ENCODE results near the gene PLTP.

PLTP gene, protein sequence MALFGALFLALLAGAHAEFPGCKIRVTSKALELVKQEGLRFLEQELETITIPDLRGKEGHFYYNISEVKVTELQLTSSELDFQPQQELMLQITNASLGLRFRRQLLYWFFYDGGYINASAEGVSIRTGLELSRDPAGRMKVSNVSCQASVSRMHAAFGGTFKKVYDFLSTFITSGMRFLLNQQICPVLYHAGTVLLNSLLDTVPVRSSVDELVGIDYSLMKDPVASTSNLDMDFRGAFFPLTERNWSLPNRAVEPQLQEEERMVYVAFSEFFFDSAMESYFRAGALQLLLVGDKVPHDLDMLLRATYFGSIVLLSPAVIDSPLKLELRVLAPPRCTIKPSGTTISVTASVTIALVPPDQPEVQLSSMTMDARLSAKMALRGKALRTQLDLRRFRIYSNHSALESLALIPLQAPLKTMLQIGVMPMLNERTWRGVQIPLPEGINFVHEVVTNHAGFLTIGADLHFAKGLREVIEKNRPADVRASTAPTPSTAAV

DNA sequence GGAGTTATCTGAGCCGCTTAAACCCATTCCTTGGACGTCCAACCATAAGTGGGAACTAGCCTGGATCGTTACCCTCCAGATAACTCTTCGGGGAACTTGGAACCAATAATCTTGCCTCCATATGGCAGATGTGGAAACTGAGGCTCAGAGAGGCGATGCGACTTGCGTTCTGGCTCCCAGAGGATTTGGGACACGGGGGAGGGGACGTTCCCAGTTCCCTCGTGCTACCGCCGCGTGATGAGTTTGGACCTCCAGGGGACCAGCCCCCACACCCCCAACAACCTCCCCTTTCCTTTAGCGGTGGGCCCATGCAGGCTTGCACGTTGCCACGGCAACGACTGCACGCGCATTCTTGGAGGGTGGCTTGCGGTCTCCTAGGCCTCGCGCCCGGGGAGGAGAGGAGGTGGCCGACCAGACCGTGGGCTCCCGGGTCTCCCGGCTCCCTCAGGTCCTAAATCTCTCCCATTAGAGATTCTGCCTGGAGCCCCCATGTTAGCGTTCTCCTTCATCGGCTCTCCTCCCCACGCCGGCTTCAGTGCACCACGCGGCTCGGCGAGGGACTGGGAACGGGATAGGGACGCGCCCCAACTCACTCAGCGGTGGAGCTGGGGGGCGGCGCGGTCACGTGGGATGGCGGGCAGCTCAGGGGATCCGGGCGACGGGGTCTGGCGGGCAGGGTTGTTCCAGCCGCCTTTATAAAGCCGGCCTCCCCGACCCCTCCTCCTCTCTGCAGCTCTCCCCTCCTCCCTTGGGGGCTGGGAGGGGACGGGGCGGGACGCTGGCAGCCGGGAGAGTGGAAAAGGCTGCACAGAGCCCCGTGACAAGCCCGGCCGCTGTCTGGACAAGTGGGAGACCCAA is at the start of gene PLTP:
Gene PLTP, minus strand, starts transcription at position 670 of the 858 bp plus-strand sequence. CDS start 703 bp downstream, outside the sequence.
- TF ChIP-seq, protein P1, sequence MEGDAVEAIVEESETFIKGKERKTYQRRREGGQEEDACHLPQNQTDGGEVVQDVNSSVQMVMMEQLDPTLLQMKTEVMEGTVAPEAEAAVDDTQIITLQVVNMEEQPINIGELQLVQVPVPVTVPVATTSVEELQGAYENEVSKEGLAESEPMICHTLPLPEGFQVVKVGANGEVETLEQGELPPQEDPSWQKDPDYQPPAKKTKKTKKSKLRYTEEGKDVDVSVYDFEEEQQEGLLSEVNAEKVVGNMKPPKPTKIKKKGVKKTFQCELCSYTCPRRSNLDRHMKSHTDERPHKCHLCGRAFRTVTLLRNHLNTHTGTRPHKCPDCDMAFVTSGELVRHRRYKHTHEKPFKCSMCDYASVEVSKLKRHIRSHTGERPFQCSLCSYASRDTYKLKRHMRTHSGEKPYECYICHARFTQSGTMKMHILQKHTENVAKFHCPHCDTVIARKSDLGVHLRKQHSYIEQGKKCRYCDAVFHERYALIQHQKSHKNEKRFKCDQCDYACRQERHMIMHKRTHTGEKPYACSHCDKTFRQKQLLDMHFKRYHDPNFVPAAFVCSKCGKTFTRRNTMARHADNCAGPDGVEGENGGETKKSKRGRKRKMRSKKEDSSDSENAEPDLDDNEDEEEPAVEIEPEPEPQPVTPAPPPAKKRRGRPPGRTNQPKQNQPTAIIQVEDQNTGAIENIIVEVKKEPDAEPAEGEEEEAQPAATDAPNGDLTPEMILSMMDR (IDR thresholded peaks at IDR 0.05): no peak

DNA sequence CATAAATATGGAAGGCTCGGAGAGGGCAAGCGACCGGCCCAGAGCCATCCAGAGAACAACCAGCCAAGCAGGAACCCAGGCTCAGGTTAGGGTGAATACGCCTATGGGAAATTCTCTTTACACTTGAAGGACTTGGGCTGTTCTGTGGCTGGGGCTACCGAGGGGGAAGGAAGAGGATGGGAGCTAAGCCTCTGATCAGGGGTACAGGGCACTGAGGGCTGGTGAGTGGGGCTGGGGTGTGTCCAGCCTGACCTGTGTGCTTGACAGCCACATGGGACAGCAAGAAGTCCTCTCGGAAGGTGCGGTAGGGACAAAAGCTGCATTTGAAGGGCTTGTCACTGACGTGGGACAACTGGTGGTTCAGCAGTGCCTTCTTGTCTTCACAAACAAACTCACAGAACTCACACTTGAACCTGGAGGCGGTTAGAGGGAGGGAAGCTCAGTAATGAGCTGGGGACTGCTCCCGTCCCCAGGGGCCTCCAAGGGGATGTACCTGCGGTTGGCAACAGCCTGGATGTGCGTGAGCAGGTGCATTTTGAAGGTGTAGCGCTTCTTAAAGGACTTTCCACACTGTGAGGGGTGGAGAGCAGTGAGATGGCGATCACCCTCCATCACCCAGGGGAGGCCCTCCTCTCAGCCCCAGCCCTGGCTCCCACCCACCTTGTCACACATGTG is 48.1 kb upstream of the PLTP start:
- TF ChIP-seq, protein P1 (IDR thresholded peaks at IDR 0.05): no peak

DNA sequence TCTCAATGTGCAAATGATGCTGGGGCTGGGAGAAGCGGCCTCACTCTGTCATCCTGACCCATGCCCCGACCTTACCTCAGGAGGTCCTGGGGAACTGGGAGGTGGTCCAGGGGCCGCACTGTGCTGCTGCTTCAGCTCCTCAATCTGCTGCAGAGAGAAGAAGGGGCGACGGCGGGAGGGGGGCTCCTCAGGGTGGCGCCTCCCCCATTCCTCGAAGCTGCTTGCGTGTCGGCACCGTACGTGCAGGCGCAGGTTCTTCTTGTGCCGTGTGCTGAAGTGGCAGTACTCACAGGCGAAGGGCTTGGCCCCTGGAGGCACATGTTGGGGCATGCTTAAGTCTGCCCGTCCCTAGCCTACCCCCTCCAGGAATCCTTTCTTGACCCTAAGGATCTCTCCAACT is 47.2 kb upstream of the PLTP start:
- TF ChIP-seq, protein P1 (IDR thresholded peaks at IDR 0.05): no peak

DNA sequence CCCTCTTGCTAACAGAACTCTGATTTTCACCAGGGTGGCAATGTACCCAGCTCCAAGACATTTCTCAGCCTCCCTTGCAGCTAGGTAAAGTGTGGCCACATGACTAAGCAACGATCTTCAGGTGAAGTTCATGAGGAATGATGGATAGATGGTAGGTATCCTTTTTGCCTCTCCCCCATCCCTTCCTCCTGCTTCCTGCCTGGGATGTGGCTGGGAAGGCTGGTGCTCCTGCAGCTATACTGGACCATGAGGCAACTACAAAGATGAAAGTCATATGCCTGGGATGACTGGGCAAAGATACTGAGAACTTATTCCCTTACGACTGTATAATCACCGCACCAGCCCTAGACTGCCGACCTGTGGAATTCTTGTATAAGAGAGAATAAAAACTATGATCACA is 46.6 kb upstream of the PLTP start:
- TF ChIP-seq, protein P1 (IDR thresholded peaks at IDR 0.05): no peak

DNA sequence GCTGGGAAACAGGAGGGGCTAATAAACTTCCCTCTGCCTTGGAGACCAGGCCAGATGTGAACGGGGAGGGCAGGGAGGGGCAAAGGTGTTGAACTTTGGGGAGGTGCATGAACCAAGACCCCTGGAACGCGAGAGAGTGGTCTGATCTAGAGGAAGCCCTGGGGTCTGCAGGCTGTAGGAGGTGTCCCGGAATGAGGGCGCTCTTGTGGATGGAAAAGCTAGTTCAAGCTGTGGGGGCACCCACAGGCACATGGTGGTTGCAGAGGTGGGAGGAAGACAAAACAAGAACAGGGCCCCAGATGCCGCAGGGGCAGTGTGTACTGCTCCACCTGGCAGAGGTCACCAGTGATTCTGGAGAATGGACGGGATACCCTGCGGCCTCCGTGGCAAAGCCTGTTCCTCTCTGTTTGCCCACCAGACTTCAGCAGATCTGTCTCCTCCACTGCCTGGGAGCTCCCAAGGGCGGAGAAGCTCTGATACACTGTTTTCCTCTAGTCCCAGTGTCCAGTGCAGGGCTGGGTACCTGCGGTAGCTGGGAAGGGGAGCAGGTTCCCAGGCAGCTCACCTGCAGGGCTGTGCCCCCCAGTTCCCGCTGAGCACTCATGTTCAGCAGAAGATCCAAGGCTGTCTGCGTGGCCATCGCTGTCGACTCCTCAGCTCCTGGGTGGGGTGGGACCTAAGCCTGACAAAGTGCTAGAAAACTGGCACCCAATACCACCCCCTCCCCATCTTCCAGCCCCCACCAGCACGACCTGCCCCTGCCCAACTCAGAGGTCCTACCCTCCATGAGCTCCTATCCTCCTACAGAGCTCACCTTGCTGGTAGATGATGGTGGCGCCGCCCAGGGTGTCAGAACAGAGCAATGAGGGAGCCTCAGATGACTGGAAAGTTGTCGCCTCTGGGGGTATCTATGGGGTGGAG is 45.3 kb upstream of the PLTP start:
- TF ChIP-seq, protein P1 (IDR thresholded peaks at IDR 0.05): no peak

DNA sequence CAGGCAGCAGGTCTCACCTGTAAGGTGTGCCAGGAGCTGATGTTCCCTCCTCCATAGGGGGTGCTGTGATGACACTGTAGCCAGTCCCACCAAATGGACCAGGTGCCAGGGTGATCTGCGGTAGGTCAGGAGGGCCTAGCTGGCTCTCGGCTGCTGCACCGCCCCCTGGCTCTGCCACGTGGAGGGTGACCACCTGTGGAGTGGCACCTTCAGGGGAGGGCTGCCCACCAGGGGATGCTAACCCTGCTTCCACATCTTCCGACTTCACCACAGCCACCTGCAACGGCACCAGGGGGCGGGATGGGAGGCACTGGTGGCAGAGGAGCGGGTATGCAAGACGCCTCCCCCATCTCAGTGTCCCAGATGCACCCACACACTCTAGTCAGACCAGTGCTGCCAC is 41.7 kb upstream of the PLTP start:
- TF ChIP-seq, protein P1 (IDR thresholded peaks at IDR 0.05): no peak

Data from LNCAP (cell line).